LNCaP clone FGC (cell line): ENCODE results near the gene MYBPC1.

Experiments
- DNase-seq: peaks from one replicate; pipeline ENCODE4 v3.0.0-alpha.2; 2011; ENCODE audit warnings: low read depth
- H3K4me3 ChIP-seq: 2 replicates; pipeline ENCODE4 v1.5.1; 2011; ENCODE audit warnings: mild to moderate bottlenecking, low read depth, low read length, control low read depth
- CTCF ChIP-seq: IDR thresholded peaks from 2 replicates; pipeline ENCODE4 v1.5.1; 2012; ENCODE audit warnings: mild to moderate bottlenecking; ENCODE audit not compliant: control insufficient read depth, insufficient read depth; ENCODE audit errors: extremely low read depth

The MYBPC1 gene

GRCh38 chr12:101664992-101665391 lies 70.2 kb downstream of the MYBPC1 start:
- no peak for TF ChIP-seq CTCF
- DNase-seq = no peak
- H3K4me3 ChIP-seq = no peak overlapping the region

- no peak for DNase-seq
- no peak overlapping the region for H3K4me3 ChIP-seq
- no peak for TF ChIP-seq CTCF
Observed at GRCh38 chr12:101666052-101666728, 71.4 kb downstream of the MYBPC1 start.

GRCh38 chr12:101667591-101667990 lies 72.8 kb downstream of the MYBPC1 start:
- no peak overlapping the region for H3K4me3 ChIP-seq
- TF ChIP-seq CTCF = no peak
- no peak for DNase-seq

GRCh38 chr12:101670007-101670671 lies 75.4 kb downstream of the MYBPC1 start:
- peak; percentile 38; the same call in 1 of the 2 replicates for TF ChIP-seq CTCF
- no peak for DNase-seq
- no peak overlapping the region for H3K4me3 ChIP-seq

GRCh38 chr12:101671157-101671791 lies 76.5 kb downstream of the MYBPC1 start:
- H3K4me3 ChIP-seq = no peak overlapping the region
- no peak for TF ChIP-seq CTCF
- DNase-seq = no peak

- TF ChIP-seq CTCF = no peak
- no peak overlapping the region for H3K4me3 ChIP-seq
- DNase-seq = no peak
Observed at GRCh38 chr12:101671833-101672232, 77.1 kb downstream of the MYBPC1 start.
